Astrocyte of the hippocampus (primary cell): ENCODE data around the gene ISLR.

ENCODE experiments used
- DNase-seq: peaks from one replicate; pipeline ENCODE4 v3.0.0; 2011; ENCODE audit warnings: low read depth, low spot score

Gene ISLR

GRCh38 chr15:74173380-74174218 lies at the start of gene ISLR:
TSS of gene ISLR (plus strand) at chr15:74173710. CDS start at chr15:74174859, 1,149 bp downstream.
- no peak for DNase-seq

GRCh38 chr15:74124196-74124595 lies 49.3 kb upstream of the ISLR start:
- no peak for DNase-seq

GRCh38 chr15:74124759-74125158 lies 48.8 kb upstream of the ISLR start:
- DNase-seq, result no peak

GRCh38 chr15:74127255-74127953 lies 46.1 kb upstream of the ISLR start:
- DNase-seq, result peak; percentile 96

- DNase-seq, result no peak
Measured at GRCh38 chr15:74127954-74128784, 45.3 kb upstream of the ISLR start.

- peak; percentile 26 for DNase-seq
Measured at GRCh38 chr15:74128785-74129585, 44.5 kb upstream of the ISLR start.

GRCh38 chr15:74129586-74130154 lies 43.8 kb upstream of the ISLR start:
- peak; percentile 46 for DNase-seq

- peak; percentile 63 for DNase-seq
Measured at GRCh38 chr15:74130155-74130848, 43.2 kb upstream of the ISLR start, which contains the start of gene ISLR2. TSS of gene ISLR2 (plus strand) at chr15:74130586. CDS start at chr15:74132755, 2,169 bp downstream.

GRCh38 chr15:74130849-74131627 lies 42.5 kb upstream of the ISLR start:
- peak; percentile 4 for DNase-seq

GRCh38 chr15:74131628-74132413 lies 41.7 kb upstream of the ISLR start:
- peak; percentile 8 for DNase-seq

GRCh38 chr15:74132681-74133651 lies 40.5 kb upstream of the ISLR start:
- DNase-seq, result peak; percentile 13

GRCh38 chr15:74133694-74134386 lies 39.7 kb upstream of the ISLR start:
- no peak for DNase-seq

GRCh38 chr15:74134387-74135027 lies 39.0 kb upstream of the ISLR start:
- peak; percentile 35 for DNase-seq

- no peak for DNase-seq
Measured at GRCh38 chr15:74135041-74135565, 38.4 kb upstream of the ISLR start.

GRCh38 chr15:74136540-74136813 lies 37.0 kb upstream of the ISLR start:
- no peak for DNase-seq
